H1 (cell line): ENCODE data around the gene LARP6. TPM values are rescaled to one million over a fixed set of nuclear protein-coding genes. Genes with fewer than 3 reads are reported as not detected.

ENCODE experiments used
- CTCF ChIA-PET: fragments of 300-600 bp; sonication (Branson Sonifier 250); formaldehyde crosslinking; loops from one replicate; lab custom pipeline; 2021; ENCODE audit not compliant: partially characterized antibody; lab: Charles Lee
- POLR2A ChIA-PET: fragments of 300-600 bp; sonication (Branson Sonifier 250); formaldehyde crosslinking; loops from one replicate; lab custom pipeline; 2021; ENCODE audit warnings: inconsistent platforms; ENCODE audit not compliant: partially characterized antibody; lab: Charles Lee
- DNase-seq, 2 experiments: peaks; one replicate each; pipeline versions ENCODE4 v3.0.0 to v3.0.0-alpha.2; 2010 to 2022; ENCODE audit warnings: low spot score in 2 of 2, low read depth in 1 of 2, mixed read lengths in 1 of 2
- FAIRE-seq: peaks from 2 replicates; lab custom pipeline; 2011; peaks lifted over from hg19 to GRCh38; lab: Jason Lieb, UNC
- H2AFZ ChIP-seq: 2 replicates; pipeline ENCODE4 v1.8.1; 2012; ENCODE audit warnings: low read length, inconsistent platforms
- H2AK5ac ChIP-seq: 2 replicates; pipeline ENCODE4 v1.6.1; 2013; ENCODE audit warnings: low read depth, low read length
- H2BK120ac ChIP-seq: replicated peaks from 2 replicates; pipeline ENCODE3; 2013; ENCODE audit warnings: low read depth, low read length, inconsistent platforms
- H2BK12ac ChIP-seq: 2 replicates; pipeline ENCODE4 v1.6.1; 2013; ENCODE audit warnings: low read depth, low read length
- H2BK15ac ChIP-seq: 2 replicates; pipeline ENCODE4 v1.6.1; 2013; ENCODE audit warnings: low read length
- H2BK20ac ChIP-seq: 2 replicates; pipeline ENCODE4 v1.6.1; 2013; ENCODE audit warnings: low read length
- H2BK5ac ChIP-seq: 2 replicates; pipeline ENCODE4 v1.6.1; 2013; ENCODE audit warnings: low read depth, low read length
- H3K14ac ChIP-seq: 2 replicates; pipeline ENCODE4 v1.6.1; 2013; ENCODE audit warnings: inconsistent platforms; ENCODE audit not compliant: insufficient read length
- H3K18ac ChIP-seq: 2 replicates; pipeline ENCODE4 v1.6.1; 2013; ENCODE audit warnings: low read length; ENCODE audit errors: extremely low read depth
- H3K23ac ChIP-seq: 2 replicates; pipeline ENCODE4 v1.6.1; 2013; ENCODE audit warnings: inconsistent platforms; ENCODE audit not compliant: insufficient read length
- H3K23me2 ChIP-seq: 2 replicates; pipeline ENCODE4 v1.6.1; 2013; ENCODE audit warnings: low read depth, low read length
- H3K27ac ChIP-seq: 2 replicates; pipeline ENCODE4 v1.6.1; 2011; ENCODE audit warnings: low read depth, low read length, inconsistent platforms
- H3K27me3 ChIP-seq, 4 experiments: replicated peaks in 1 of 4; 1 replicate in 1 of 4; 2 replicates in 3 of 4; pipeline versions ENCODE4 v1.6.1 to v1.8.1; 2011 to 2013; ENCODE audit warnings: low read length in 3 of 4, mild to moderate bottlenecking in 3 of 4, inconsistent platforms in 2 of 4, mixed read lengths in 2 of 4, moderate library complexity in 1 of 4; ENCODE audit not compliant: control insufficient read depth in 3 of 4, insufficient read depth in 3 of 4; ENCODE audit errors: extremely low read depth in 1 of 4
- H3K36me3 ChIP-seq, 4 experiments: 2 replicates each; pipeline versions ENCODE4 v1.6.1 to v1.8.1; 2011 to 2013; ENCODE audit warnings: mild to moderate bottlenecking in 4 of 4, low read length in 3 of 4, moderate library complexity in 2 of 4, control low read depth in 1 of 4, inconsistent platforms in 1 of 4; ENCODE audit not compliant: insufficient read depth in 4 of 4, control insufficient read depth in 2 of 4
- H3K4ac ChIP-seq: replicated peaks from 2 replicates; pipeline ENCODE3; 2013; ENCODE audit warnings: low read length, low read depth, mixed read lengths, inconsistent platforms; ENCODE audit not compliant: insufficient read length
- H3K4me1 ChIP-seq, 4 experiments: replicated peaks in 1 of 4; 1 replicate in 1 of 4; 2 replicates in 3 of 4; pipeline versions ENCODE4 v1.6.1 to v1.8.1; 2011 to 2013; ENCODE audit warnings: low read length in 3 of 4, inconsistent platforms in 2 of 4, mixed read lengths in 1 of 4; ENCODE audit not compliant: insufficient read depth in 4 of 4, control insufficient read depth in 3 of 4
- H3K4me2 ChIP-seq, 2 experiments: 2 replicates each; pipeline versions ENCODE4 v1.6.1 to v1.8.1; 2011 to 2013; ENCODE audit warnings: low read depth in 2 of 2, low read length in 2 of 2, control low read depth in 1 of 2, inconsistent platforms in 1 of 2, mild to moderate bottlenecking in 1 of 2; ENCODE audit not compliant: insufficient read depth in 1 of 2
- H3K4me3 ChIP-seq, 4 experiments: fragments of 200-600, 300-600 bp in 1 of 4; sonication (generic), shearing (Covaris generic), sonication (Bioruptor Twin) in 1 of 4; 2 replicates each; pipeline versions ENCODE4 v1.5.1 to v1.8.1; 2011 to 2016; ENCODE audit warnings: low read length in 4 of 4, low read depth in 3 of 4, control low read depth in 2 of 4, inconsistent platforms in 2 of 4, mild to moderate bottlenecking in 2 of 4, mixed read lengths in 1 of 4, moderate library complexity in 1 of 4; ENCODE audit not compliant: insufficient read depth in 2 of 4; ENCODE audit errors: extremely low read depth in 1 of 4
- H3K56ac ChIP-seq: replicated peaks from 2 replicates; pipeline ENCODE3; 2013; ENCODE audit warnings: low read depth, mild to moderate bottlenecking, mixed read lengths, low read length, inconsistent platforms; ENCODE audit not compliant: insufficient read length
- H3K79me1 ChIP-seq: 2 replicates; pipeline ENCODE4 v1.6.1; 2013; ENCODE audit warnings: low read depth, low read length, control low read depth
- H3K79me2 ChIP-seq, 2 experiments: 2 replicates each; pipeline versions ENCODE4 v1.6.1 to v1.8.1; 2012 to 2013; ENCODE audit warnings: low read length in 2 of 2, mild to moderate bottlenecking in 2 of 2, inconsistent platforms in 1 of 2; ENCODE audit not compliant: insufficient read depth in 2 of 2, control insufficient read depth in 1 of 2
- H3K9ac ChIP-seq, 4 experiments: replicated peaks in 1 of 4; 1 replicate in 1 of 4; 2 replicates in 3 of 4; pipeline versions ENCODE4 v1.6.1 to v1.8.1; 2011 to 2013; ENCODE audit warnings: low read depth in 3 of 4, low read length in 3 of 4, control low read depth in 2 of 4, mild to moderate bottlenecking in 2 of 4, moderate library complexity in 2 of 4, inconsistent platforms in 1 of 4; ENCODE audit errors: extremely low read depth in 1 of 4
- H3K9me3 ChIP-seq, 2 experiments: 2 replicates each; pipeline versions ENCODE4 v1.6.1 to v1.8.1; 2012 to 2013; ENCODE audit warnings: mild to moderate bottlenecking in 2 of 2, moderate library complexity in 2 of 2, control low read depth in 1 of 2, inconsistent platforms in 1 of 2, low read depth in 1 of 2, low read length in 1 of 2, mixed read lengths in 1 of 2; ENCODE audit not compliant: insufficient read depth in 2 of 2
- H4K20me1 ChIP-seq, 2 experiments: replicated peaks in 1 of 2; 2 replicates each; pipeline versions ENCODE3 to v1.8.1; 2011 to 2013; ENCODE audit warnings: inconsistent platforms in 2 of 2, low read length in 2 of 2, mild to moderate bottlenecking in 1 of 2; ENCODE audit not compliant: insufficient read depth in 2 of 2, control insufficient read depth in 1 of 2
- H4K5ac ChIP-seq: 2 replicates; pipeline ENCODE4 v1.6.1; 2013; ENCODE audit warnings: low read length, low read depth, mixed read lengths, inconsistent platforms; ENCODE audit not compliant: insufficient read length
- H4K8ac ChIP-seq: 2 replicates; pipeline ENCODE4 v1.8.0; 2013; ENCODE audit warnings: mild to moderate bottlenecking, moderate library complexity, low read length, inconsistent platforms; ENCODE audit not compliant: insufficient read depth; ENCODE audit errors: extremely low read depth
- H4K91ac ChIP-seq: replicated peaks from 2 replicates; pipeline ENCODE3; 2013; ENCODE audit warnings: low read length, mixed read lengths, inconsistent platforms; ENCODE audit not compliant: insufficient read length
- CHD1 ChIP-seq: IDR thresholded peaks from 2 replicates; pipeline ENCODE4 v1.6.1; 2012; ENCODE audit warnings: low read depth, low read length, improper control_type of control experiment
- EGR1 ChIP-seq: IDR thresholded peaks from 2 replicates; pipeline ENCODE4 v1.6.1; 2011; ENCODE audit warnings: low read depth, low read length, borderline replicate concordance
- EP300 ChIP-seq, 2 experiments: IDR thresholded peaks; 1 replicate in 1 of 2; 2 replicates in 1 of 2; pipeline ENCODE4 v1.6.1; 2011 to 2012; ENCODE audit warnings: low read depth in 2 of 2, low read length in 2 of 2, mild to moderate bottlenecking in 2 of 2, borderline replicate concordance in 1 of 2, inconsistent platforms in 1 of 2, moderate library complexity in 1 of 2
- MAFK ChIP-seq: IDR thresholded peaks from 2 replicates; pipeline ENCODE4 v1.6.1; 2012; ENCODE audit warnings: low read depth, mild to moderate bottlenecking, improper control_type of control experiment, low read length
- RFX5 ChIP-seq: IDR thresholded peaks from 2 replicates; pipeline ENCODE4 v1.6.1; 2011; ENCODE audit warnings: low read depth, low read length, improper control_type of control experiment, borderline replicate concordance
- SP4 ChIP-seq: IDR thresholded peaks from 2 replicates; pipeline ENCODE4 v1.6.1; 2012; ENCODE audit warnings: low read length, inconsistent platforms
- WGBS, 2 experiments: shearing (Covaris generic) in 1 of 2; methylation state at CpG; one replicate each; pipeline versions ENCODE4 v1.1.6 to v1.1.7; 2013 to 2015; ENCODE audit warnings: low lambda C conversion rate in 2 of 2, mixed read lengths in 2 of 2, inconsistent platforms in 1 of 2, low coverage in 1 of 2, missing lambda C conversion rate in 1 of 2; ENCODE audit not compliant: insufficient replicate concordance in 2 of 2, insufficient coverage in 1 of 2, insufficient read length in 1 of 2; ENCODE audit errors: extremely low coverage in 1 of 2, missing lambda C conversion rate in 1 of 2; 5-methylcytosine and 5-hydroxymethylcytosine counted together
- polyA plus RNA-seq, 7 experiments: library from polyadenylated mRNA; depleted of rRNA in 3 of 7; stranded (reverse) in 5 of 7; unstranded in 2 of 7; fragments of >200 nt in 5 of 7; fragments of 200-250 nt in 2 of 7; gene quantifications; 1 replicate in 5 of 7; 2 replicates in 1 of 7; 4 replicates in 1 of 7; pipeline versions ENCODE4 v1.2.1 to v1.2.3, GENCODE V29; 2011 to 2013; ENCODE audit warnings: missing spikeins in 2 of 7, mixed read lengths in 2 of 7
- total RNA-seq: library from RNA; stranded (reverse); fragmentation: NEBNext Ultra II Directional; extraction: Animal tissue kit (Norgen Biotek cat#: 25700); gene quantifications from 2 replicates; pipeline ENCODE4 v1.2.1, GENCODE V29; 2021

LARP6 gene
- total and polyA plus RNA-seq, 2 of the 8 experiments (the other 6 are each of a cell fraction or from before 2014, with no cell fraction given): 21.0 to 24.7 TPM

DNA sequence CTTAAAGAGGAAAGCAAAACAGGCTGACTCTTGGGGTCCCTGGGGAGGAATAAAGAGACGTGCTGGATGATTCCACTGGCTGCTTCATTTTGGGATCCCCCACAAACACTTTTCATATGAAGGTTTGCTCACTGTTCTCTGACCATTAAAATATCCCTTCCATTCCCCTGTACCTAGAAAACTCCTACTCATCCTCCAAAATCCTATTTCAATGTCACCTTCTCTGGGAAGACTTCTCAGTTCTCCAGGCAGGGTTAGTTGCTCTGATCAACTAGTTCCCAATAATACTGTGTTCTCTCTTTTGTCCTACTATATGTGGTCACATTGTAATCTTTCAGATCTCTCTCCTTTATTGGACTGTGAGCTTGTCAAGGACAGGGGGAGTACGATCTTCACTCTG is 19.0 kb downstream of the LARP6 start:
- DNase-seq (no peak), FAIRE-seq (no peak)
- POLR2A ChIA-PET: interaction anchor here (0.6 to 1.4 kb wide), 2 partner anchors 12 to 79 kb away, joined by 3 read pairs; no protein-coding TSS in a partner anchor
- H3K27me3 ChIP-seq: no peaks in the 10 kb centered on the region
- no peak overlapping the region for H2BK20ac ChIP-seq
- no peak overlapping the region for H2AK5ac ChIP-seq
- H3K27ac ChIP-seq: no peak overlapping the region
- H4K20me1 ChIP-seq: peaks cover 0 to 1% of the 10 kb centered on the region in 2 experiments
- H2BK5ac ChIP-seq: no peak overlapping the region
- H3K79me1 ChIP-seq: no peaks in the 10 kb centered on the region
- H4K91ac ChIP-seq: no peak overlapping the region
- no peak overlapping the region for H3K4me3 ChIP-seq
- H4K5ac ChIP-seq: no peak overlapping the region
- no peak overlapping the region for H3K4me2 ChIP-seq
- no peak overlapping the region for H3K56ac ChIP-seq
- no peaks in the 10 kb centered on the region for H3K23me2 ChIP-seq
- H2BK12ac ChIP-seq: no peak overlapping the region
- no peak overlapping the region for H4K8ac ChIP-seq
- H2BK15ac ChIP-seq: no peak overlapping the region
- H3K23ac ChIP-seq: no peak overlapping the region
- H3K36me3 ChIP-seq: peaks cover 0 to 25% (median 7%) of the 10 kb centered on the region in 4 experiments; a peak in 6 of 8 replicates
- H3K4me1 ChIP-seq: peaks cover 0 to 8% (median 7%) of the 10 kb centered on the region in 4 experiments; a peak in 6 of 7 replicates
- no peak overlapping the region for H3K14ac ChIP-seq
- TF ChIP-seq CHD1: no peak
- no peak for TF ChIP-seq EGR1
- no peak for TF ChIP-seq RFX5
- TF ChIP-seq MAFK: no peak
- no peak for TF ChIP-seq EP300 (IDR thresholded peaks at IDR 0.05; ENCODE audit: borderline replicate concordance in 1 of 2, low read depth in 2 of 2, low read length in 2 of 2)
- TF ChIP-seq SP4: no peak
- H3K18ac ChIP-seq: no peak overlapping the region
- no peaks in the 10 kb centered on the region for H3K79me2 ChIP-seq
- no peak overlapping the region for H3K4ac ChIP-seq
- 79% methylated on average over 2 of the region's 2 CpGs; no CpG with 5 or more reads in 1 of the 2 experiments for WGBS, 2 experiments
- H2BK120ac ChIP-seq: no peak overlapping the region
- no peak overlapping the region for H3K9ac ChIP-seq
- CTCF ChIA-PET: interaction anchor here (1.2 to 1.6 kb wide), 3 partner anchors 10 to 22 kb away, joined by 3 to 7 read pairs (median 4); no protein-coding TSS in a partner anchor
- H3K9me3 ChIP-seq: no peaks in the 10 kb centered on the region
- no peak overlapping the region for H2AFZ ChIP-seq
